Aorta (tissue), 5 donors: Measurements from ENCODE around the gene FAM13A. TPM values are rescaled to one million over a fixed set of nuclear protein-coding genes. Genes with fewer than 3 reads are reported as not detected.

Experiments used
- ATAC-seq: fragments of 200-7000 bp; cut with Tn5 transposase; one replicate; pipeline ENCODE4 v1.9.1; 2022; ENCODE audit warnings: moderate library complexity; ENCODE audit not compliant: low FRiP score
- DNase-seq, 2 donors: peaks; one replicate each; pipeline ENCODE4 v3.0.0-alpha.2; 2020
- H3K27ac ChIP-seq, 2 donors: one replicate each; pipeline ENCODE4 v1.5.1; 2013; ENCODE audit warnings: low read length in 2 of 2, mild to moderate bottlenecking in 2 of 2, moderate library complexity in 2 of 2, control low read depth in 1 of 2, inconsistent platforms in 1 of 2, low read depth in 1 of 2
- H3K27me3 ChIP-seq, 2 donors: one replicate each; pipeline ENCODE4 v1.6.1; 2013; ENCODE audit warnings: control low read depth in 1 of 2, low read length in 1 of 2, mild to moderate bottlenecking in 1 of 2, moderate library complexity in 1 of 2; ENCODE audit not compliant: insufficient read depth in 2 of 2, control insufficient read depth in 1 of 2
- H3K36me3 ChIP-seq, 2 donors: one replicate each; pipeline ENCODE4 v1.6.1; 2013; ENCODE audit warnings: control low read depth in 1 of 2, low read length in 1 of 2, mild to moderate bottlenecking in 1 of 2; ENCODE audit not compliant: insufficient read depth in 2 of 2, control insufficient read depth in 1 of 2
- H3K4me1 ChIP-seq, 2 donors: one replicate each; pipeline ENCODE4 v1.6.1; 2013; ENCODE audit warnings: low read length in 2 of 2, control low read depth in 1 of 2, mild to moderate bottlenecking in 1 of 2, moderate library complexity in 1 of 2; ENCODE audit not compliant: insufficient read depth in 2 of 2, control insufficient read depth in 1 of 2
- H3K4me3 ChIP-seq, 2 donors: one replicate each; pipeline ENCODE4 v1.5.1; 2013; ENCODE audit warnings: low read length in 2 of 2, control low read depth in 1 of 2, mild to moderate bottlenecking in 1 of 2
- H3K9me3 ChIP-seq: one replicate; pipeline ENCODE4 v1.6.1; 2013; ENCODE audit warnings: mild to moderate bottlenecking, low read length; ENCODE audit not compliant: control insufficient read depth
- WGBS, 2 donors: extraction: QIAGEN DNeasy Blood & Tissue Kit; methylation state at CpG; one replicate each; pipeline ENCODE4 v1.1.7; 2013; 5-methylcytosine and 5-hydroxymethylcytosine counted together
- intact Hi-C, 2 donors: fragments of 100-400 bp; cut with DNase I; formaldehyde crosslinking; loops; one replicate each; pipeline versions ENCODE4 v1.14.2 to v1.15.0; 2022
- polyA plus RNA-seq, 2 donors: library from polyadenylated mRNA; stranded (reverse); fragments of 200-250 nt; gene quantifications; one replicate each; pipeline ENCODE4 v1.2.3, GENCODE V29; 2013
- total RNA-seq, 2 donors: library from RNA; stranded (reverse); fragmentation: NEBNext Ultra II Directional; extraction: Animal tissue kit (Norgen Biotek cat#: 25700); gene quantifications; one replicate each; pipeline ENCODE4 v1.2.1, GENCODE V29; 2021
- donor health status: healthy with polysubstance abuse.
- donor health status: Bipolar disorder and iron deficiency.
- donor health status: DM: no; HTN: no; CAD: no.
- donor health status: DM: no; HTN: no; CAD: no.
- donor health status: DM: yes; HTN: yes; CAD: no.

The FAM13A gene
- total and polyA plus RNA-seq, 4 donors = 9.0 to 60.3 (median 23.5) TPM

- intact Hi-C loops = no loop called here
- Histone ChIP-seq H3K9me3 (no peaks in the 10 kb centered on the region), H3K27me3 (no peaks in the 10 kb centered on the region), H3K4me1 (peaks cover 0 to 3% of the 10 kb centered on the region in 2 donors), H3K27ac (no peak overlapping the region), H3K36me3 (peaks cover 0 to 9% of the 10 kb centered on the region in 2 donors), H3K4me3 (no peak overlapping the region)
- no peak for DNase-seq
- ATAC-seq = no peak
- 96 to 97% methylated on average over 5 of the region's 5 CpGs for WGBS, 2 donors
These were observed 326.2 kb downstream of the FAM13A start for GRCh38 chr4:88730811-88731210.

- Histone ChIP-seq H3K27ac (no peak overlapping the region), H3K27me3 (no peaks in the 10 kb centered on the region), H3K4me3 (no peak overlapping the region), H3K36me3 (peaks cover 0 to 9% of the 10 kb centered on the region in 2 donors), H3K4me1 (no peaks in the 10 kb centered on the region), H3K9me3 (no peaks in the 10 kb centered on the region)
- ATAC-seq (no peak), DNase-seq (no peak)
- 85 to 86% methylated on average over 6 of the region's 6 CpGs for WGBS, 2 donors
- intact Hi-C loops = loop anchor here in 1 of 2 donors (5.0 kb wide), 1 partner anchor 73 kb away; no protein-coding TSS in a partner anchor
These were observed 327.7 kb downstream of the FAM13A start for GRCh38 chr4:88729146-88729760.

DNA sequence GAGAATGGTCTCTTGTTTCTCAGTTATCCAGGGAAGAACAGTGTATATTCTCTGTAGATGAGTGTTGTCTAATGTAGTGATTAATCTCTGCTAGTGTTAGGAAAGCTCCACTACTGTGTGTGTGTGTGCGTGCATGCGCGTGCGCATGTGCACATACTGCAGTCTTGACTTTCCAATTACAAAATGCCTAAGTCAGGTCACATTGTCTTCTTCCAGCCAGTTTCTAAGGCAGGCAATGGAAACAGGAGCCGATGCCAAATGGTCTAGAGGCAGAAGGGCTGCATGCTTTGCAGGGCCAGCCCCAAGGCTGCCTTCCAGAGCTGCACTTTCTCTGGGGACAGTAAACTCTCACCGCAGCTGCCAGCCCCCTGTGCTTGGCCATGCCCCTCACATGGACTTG lies 328.8 kb downstream of the FAM13A start:
- H3K4me1 ChIP-seq = peaks cover 0 to 3% of the 10 kb centered on the region in 2 donors
- DNase-seq (peak in 1 of 2 donors; percentile 60), ATAC-seq (peak; percentile 84)
- intact Hi-C loops = loop anchor here in 1 of 2 donors (5.0 kb wide), 1 partner anchor 74 kb away; no protein-coding TSS in a partner anchor
- H3K27me3 ChIP-seq = no peaks in the 10 kb centered on the region
- H3K36me3 ChIP-seq = peaks cover 0 to 9% of the 10 kb centered on the region in 2 donors
- peak overlapping the region in 1 of 2 donors; percentile 7 for H3K27ac ChIP-seq
- H3K4me3 ChIP-seq = no peak overlapping the region
- WGBS, 2 donors = 37 to 39% methylated on average over 6 of the region's 6 CpGs
- H3K9me3 ChIP-seq = no peaks in the 10 kb centered on the region

DNA sequence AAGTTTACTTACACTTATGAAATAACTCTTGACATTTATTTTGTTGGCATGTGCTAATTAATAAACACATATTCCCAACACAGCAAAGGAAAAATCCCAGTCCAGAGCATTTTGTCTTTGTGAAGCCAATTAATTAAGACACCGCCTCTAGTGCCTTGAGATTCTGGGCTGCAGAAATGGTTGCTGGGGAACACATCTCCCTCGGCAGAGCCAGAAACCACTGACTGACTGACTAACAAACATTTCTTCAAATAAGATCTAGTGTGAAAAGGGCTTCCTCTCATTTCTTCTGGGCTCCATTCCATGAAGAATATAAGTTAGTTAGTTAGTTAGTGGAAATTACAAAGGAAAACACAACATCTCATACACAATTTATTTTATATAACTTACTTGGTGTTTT lies 331.0 kb downstream of the FAM13A start:
- Histone ChIP-seq H3K9me3 (no peaks in the 10 kb centered on the region), H3K36me3 (peaks cover 0 to 11% of the 10 kb centered on the region in 2 donors), H3K4me1 (peaks cover 5 to 6% of the 10 kb centered on the region in 2 donors), H3K27ac (no peak overlapping the region), H3K4me3 (no peak overlapping the region), H3K27me3 (no peaks in the 10 kb centered on the region)
- no peak for ATAC-seq
- WGBS, 2 donors = 93 to 97% methylated on average over 2 of the region's 2 CpGs
- intact Hi-C loops = loop anchor here in 1 of 2 donors (5.0 kb wide), 1 partner anchor 76 kb away; no protein-coding TSS in a partner anchor
- DNase-seq = no peak

GRCh38 chr4:88725143-88725542 lies 331.8 kb downstream of the FAM13A start:
- DNase-seq = no peak
- peaks cover 0 to 9% of the 10 kb centered on the region in 2 donors for H3K36me3 ChIP-seq
- H3K27me3 ChIP-seq = no peaks in the 10 kb centered on the region
- intact Hi-C loops = loop anchor here in 1 of 2 donors (5.0 kb wide), 1 partner anchor 77 kb away; no protein-coding TSS in a partner anchor
- ATAC-seq = no peak
- H3K4me3 ChIP-seq = no peak overlapping the region
- peaks cover 5 to 7% of the 10 kb centered on the region in 2 donors for H3K4me1 ChIP-seq
- H3K27ac ChIP-seq = no peak overlapping the region
- 90 to 95% methylated on average over 4 of the region's 4 CpGs for WGBS, 2 donors
- no peaks in the 10 kb centered on the region for H3K9me3 ChIP-seq

DNA sequence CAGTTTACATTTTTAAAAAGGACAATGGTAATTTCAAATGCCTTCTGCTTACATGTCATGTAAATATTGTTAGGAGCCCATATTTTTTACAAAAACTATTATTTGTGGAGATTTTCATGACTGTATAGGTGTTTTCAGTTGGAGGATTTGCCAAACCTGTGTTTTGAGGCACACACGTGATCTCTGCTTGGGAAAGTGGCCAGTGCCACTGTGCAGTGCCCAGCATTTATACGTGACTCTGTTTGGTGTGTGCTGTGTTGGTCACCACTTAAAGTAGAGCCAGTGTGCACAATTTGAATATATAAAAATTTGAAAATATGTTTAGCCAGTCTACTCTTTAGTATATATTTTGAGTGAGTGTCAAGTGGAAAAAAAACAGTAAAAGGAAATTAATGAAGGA lies 332.6 kb downstream of the FAM13A start:
- no peaks in the 10 kb centered on the region for H3K27me3 ChIP-seq
- no peaks in the 10 kb centered on the region for H3K9me3 ChIP-seq
- H3K4me3 ChIP-seq = no peak overlapping the region
- intact Hi-C loops = no loop called here
- no peak overlapping the region for H3K27ac ChIP-seq
- WGBS, 2 donors = 17 to 31% methylated on average over 2 of the region's 2 CpGs
- H3K36me3 ChIP-seq = peaks cover 0 to 8% of the 10 kb centered on the region in 2 donors
- no peak for DNase-seq
- ATAC-seq = no peak
- peaks cover 5 to 7% of the 10 kb centered on the region in 2 donors for H3K4me1 ChIP-seq

DNA sequence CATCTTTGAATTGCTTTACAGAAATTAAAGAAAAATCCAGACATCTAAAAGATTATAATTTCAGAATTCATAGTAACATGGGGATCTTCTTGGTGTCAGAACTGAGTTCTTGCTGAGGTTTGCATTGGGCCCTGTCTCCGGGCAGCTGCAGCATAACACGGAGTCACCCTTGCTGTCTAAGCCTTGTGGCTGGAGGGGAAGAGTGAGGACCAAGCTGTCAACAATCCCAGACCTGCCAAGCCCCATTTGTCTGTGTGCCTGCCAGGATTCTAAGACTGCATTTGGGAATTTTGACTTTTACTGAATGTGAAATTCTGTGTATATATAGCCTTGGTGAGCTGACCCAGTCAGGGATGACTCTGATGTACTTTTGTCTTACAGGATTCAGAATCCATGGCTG lies 334.2 kb downstream of the FAM13A start:
- H3K27me3 ChIP-seq = no peaks in the 10 kb centered on the region
- WGBS, 2 donors = 20 to 24% methylated on average over 2 of the region's 2 CpGs
- peak overlapping the region in 1 of 2 donors; percentile 46 for H3K27ac ChIP-seq
- no peaks in the 10 kb centered on the region for H3K9me3 ChIP-seq
- H3K36me3 ChIP-seq = peaks cover 4 to 10% of the 10 kb centered on the region in 2 donors
- H3K4me1 ChIP-seq = peaks cover 5 to 7% of the 10 kb centered on the region in 2 donors
- peak; percentile 40 for ATAC-seq
- intact Hi-C loops = no loop called here
- H3K4me3 ChIP-seq = no peak overlapping the region
- no peak for DNase-seq

DNA sequence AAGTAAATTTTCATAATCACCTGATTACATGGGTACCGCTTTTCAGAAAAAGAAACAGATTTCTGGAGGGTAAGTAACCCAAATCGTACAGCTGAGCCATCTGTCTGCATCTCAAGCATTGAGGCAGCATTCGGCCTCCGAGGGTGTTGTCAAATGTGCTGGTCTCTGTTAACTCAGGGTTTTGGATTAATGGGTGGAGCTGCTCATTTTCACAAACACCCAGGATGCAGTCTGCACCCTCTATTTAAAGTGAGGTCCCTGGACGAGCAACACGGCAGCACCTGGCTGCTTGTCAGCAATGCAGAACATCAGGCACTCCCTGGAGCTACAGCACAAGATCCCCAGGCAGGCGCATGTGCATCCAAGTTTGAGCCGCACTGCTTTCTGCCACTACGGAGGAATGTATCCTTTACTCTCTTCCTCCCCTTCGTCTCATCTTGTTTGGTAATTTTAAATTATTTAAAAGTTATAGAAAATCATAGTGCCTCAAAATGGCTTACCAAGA lies 334.7 kb downstream of the FAM13A start:
- Histone ChIP-seq H3K9me3 (no peaks in the 10 kb centered on the region), H3K4me3 (no peak overlapping the region), H3K4me1 (peaks cover 5 to 7% of the 10 kb centered on the region in 2 donors), H3K27ac (peak overlapping the region; percentile 38 to 79), H3K27me3 (no peaks in the 10 kb centered on the region), H3K36me3 (peaks cover 6 to 8% of the 10 kb centered on the region in 2 donors)
- WGBS, 2 donors = 74 to 80% methylated on average over 10 of the region's 10 CpGs
- intact Hi-C loops = no loop called here
- DNase-seq (no peak), ATAC-seq (no peak)
